Hematopoietic multipotent progenitor cell treated with erythropoietin and hydrocortisone succinate and interleukin-3 and kit ligand, for 6 days (in vitro differentiated cells): ENCODE results near the gene PRDM9.
"Not testable (repeated sequence)": the region's sequence is repeated elsewhere in the genome, so short reads cannot be mapped to it uniquely, and the experiment has no call there.

Source experiments
- DNase-seq: peaks from one replicate; pipeline ENCODE4 v3.0.0-alpha.2; 2015

Gene PRDM9

GRCh38 chr5:23507278-23507685 is at the start of gene PRDM9:
Gene PRDM9, plus strand, starts transcription at chr5:23507609. Its CDS starts 1,425 bp downstream, at chr5:23509034.
- DNase-seq: no peak

- DNase-seq: no peak
These were observed 49.6 kb upstream of the PRDM9 start for GRCh38 chr5:23457780-23458179.

DNA sequence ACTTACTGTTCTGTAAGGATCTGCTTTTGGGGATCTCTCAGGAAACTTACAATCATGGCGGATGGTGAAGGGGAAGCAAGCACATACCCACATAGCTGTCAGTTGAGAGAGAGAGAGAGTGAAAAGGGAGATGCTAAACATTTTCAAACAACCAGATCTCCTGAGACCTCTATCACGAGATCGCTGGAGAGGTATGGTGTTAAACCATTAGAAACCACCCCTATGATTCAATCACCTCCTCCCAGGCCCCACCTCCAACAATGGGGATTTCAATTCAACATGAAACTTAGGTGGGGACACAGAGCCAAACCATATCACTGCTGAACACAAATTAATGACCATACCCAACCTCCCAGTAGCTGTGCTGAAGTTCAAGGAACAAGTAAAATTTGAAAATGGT is 48.2 kb upstream of the PRDM9 start:
- no peak for DNase-seq

- DNase-seq: no peak
These were observed 45.8 kb upstream of the PRDM9 start for GRCh38 chr5:23461576-23461975.

GRCh38 chr5:23466401-23466912 is 41.0 kb upstream of the PRDM9 start:
- no peak for DNase-seq

DNA sequence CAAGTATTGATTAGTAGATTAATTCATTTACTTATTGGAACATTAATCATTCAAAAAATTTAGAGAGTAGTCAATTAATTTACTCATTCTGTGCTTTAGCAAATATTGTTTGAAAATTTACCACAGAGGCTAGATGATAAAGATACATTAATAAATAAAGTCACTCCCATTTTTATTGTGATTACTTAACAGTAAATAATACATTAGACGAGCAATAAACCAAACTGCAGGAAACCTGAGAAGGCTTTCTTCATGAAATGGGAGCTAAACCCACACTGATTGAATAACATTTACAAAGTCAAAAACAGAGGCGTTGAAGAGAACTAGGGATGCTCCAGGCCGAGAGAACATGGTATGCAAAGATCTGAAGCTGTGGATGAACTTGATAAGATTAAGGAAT is 38.8 kb upstream of the PRDM9 start:
- DNase-seq: no peak

- DNase-seq: no peak
These were observed 33.5 kb upstream of the PRDM9 start for GRCh38 chr5:23473915-23474314.

DNA sequence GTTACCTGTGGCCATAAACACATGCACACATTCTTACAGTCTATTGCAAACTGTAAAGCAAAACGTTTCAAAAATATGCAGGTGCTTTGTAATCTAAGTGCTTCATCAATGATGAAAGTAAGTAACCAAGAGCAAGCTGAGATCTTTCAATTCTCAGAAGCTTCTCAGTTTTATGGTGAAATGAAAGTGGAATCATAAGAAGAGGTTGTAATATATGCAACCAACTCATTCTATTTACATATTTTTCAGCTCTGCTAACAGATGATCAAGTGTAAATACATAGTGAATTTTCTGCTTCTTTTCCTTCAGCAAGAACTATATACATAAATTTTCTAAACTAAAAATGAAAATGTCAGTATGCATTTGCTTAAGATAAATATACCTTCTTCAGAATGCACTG is 33.1 kb upstream of the PRDM9 start:
- no peak for DNase-seq

- DNase-seq: no peak
These were observed 30.8 kb upstream of the PRDM9 start for GRCh38 chr5:23476580-23476979.

- DNase-seq: no peak
These were observed 24.8 kb upstream of the PRDM9 start for GRCh38 chr5:23482642-23483041.

DNA sequence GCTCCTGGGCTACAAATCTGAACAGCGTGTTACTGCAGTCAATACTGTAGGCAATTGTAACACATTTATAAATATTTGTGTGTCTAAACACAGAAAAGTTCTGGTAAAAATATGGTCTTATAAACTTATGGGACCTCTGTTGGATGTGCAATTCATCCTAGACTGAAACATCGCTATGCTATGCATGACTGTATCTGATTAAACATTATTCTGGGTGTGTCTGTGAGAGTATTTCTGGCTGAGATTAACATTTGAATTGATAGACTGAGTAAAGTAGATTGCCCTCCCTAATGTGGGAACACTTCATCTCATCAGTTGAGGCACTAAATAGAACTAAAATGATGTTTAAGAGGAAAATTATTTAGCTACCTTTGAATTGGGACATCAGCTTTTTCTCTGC is 24.3 kb upstream of the PRDM9 start:
- DNase-seq: no peak

DNA sequence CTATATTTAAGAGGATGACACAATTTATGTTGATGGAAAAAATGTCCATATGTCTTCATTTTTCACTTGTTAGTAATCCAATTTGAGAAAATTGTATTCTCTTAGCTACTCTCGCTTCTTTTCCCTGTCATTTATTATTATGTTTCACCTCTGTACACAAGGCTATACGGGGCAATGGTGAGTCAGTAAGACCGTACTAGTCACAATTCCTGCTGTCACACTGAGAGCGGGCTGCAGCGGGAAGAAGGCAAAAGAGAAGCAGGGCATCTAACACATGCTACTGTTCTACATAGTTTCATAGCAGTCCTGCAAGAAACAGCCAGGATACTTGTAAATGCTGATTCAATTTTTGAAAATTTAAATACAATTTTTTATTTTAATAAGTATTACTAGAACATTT is 23.3 kb upstream of the PRDM9 start:
- no peak for DNase-seq

DNA sequence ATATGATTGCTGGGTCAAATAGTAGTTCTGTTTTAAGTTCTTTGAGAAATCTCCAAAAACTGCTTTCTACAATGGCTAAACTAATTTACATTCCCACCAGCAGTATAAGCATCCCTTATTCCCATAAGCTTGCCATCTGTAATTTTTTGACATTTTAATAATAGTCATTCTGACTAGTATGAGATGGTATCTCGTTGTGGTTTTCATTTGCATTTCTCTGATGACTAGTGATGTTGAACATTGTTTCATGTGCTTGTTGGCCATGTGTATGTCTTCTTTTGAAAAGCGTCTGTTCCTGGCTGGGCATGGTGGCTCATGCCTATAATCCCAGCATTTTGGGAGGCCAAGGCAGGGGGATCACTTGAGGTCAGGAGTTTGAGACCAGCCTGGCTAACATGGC is 21.2 kb upstream of the PRDM9 start:
- not testable (repeated sequence) for DNase-seq

DNA sequence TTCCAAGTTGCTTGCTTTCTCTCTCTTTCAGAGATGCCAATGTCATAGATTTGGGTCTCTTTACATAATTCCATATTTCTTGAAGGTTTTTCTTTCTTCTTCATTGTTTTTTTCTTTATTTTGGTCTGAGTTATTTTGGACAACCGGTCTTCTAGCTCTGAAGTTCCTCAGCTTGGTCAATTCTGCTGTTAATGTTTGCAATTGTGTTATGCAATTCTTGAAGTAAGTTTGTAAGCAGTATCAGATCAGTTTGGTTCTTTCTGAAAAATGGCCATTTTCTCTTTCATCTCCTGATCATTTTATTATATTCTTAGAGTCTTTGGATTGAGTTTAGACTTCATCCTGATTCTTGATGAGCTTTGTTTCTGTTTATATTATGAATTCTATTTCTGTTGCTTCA is 16.4 kb upstream of the PRDM9 start:
- no peak for DNase-seq

GRCh38 chr5:23494558-23494957 is 12.9 kb upstream of the PRDM9 start:
- no peak for DNase-seq

GRCh38 chr5:23496576-23496975 is 10.8 kb upstream of the PRDM9 start:
- no peak for DNase-seq

DNA sequence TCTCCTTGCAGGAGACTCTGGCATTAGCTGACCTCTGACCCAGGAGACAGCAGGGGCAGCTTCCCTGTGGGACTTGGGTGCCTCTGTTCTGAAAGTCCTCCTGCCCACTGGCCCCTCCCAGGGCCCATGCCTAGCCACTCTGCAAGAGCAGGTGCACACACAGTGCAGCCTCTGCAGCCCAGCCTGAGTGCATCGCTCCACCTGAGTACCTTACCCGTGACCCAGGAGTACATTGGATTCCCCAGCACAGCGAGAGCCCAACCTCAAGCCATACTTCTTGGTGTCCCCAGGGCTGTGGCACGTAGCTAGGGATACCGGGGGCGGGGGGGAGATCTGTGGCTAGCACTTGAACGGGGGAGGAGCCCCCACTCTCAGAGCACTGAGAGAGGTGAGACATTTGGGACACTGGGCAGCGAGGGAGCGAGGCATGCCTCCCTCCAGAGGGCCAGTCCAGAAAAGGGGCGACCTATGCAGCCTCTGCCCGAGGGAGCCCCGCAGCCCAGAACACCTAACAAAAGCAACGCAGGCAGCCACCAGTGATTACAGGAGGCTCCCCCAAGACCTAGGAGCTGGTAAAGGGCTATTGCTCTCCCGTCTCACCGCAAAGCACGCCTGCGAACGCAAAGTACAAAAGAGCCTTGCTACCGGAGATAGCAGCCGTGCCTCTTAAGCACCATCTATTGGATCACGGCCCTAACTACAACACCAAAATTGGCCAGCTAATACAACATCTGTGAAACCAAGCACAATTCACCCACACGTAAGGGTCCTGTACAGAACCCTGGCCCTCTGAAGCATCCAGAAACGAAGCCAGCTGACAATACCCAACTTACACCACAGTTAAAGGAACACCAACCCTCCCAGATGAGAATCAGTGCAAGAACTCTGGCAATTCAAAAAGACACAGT is 826 bp upstream of the PRDM9 start:
- DNase-seq: no peak

DNA sequence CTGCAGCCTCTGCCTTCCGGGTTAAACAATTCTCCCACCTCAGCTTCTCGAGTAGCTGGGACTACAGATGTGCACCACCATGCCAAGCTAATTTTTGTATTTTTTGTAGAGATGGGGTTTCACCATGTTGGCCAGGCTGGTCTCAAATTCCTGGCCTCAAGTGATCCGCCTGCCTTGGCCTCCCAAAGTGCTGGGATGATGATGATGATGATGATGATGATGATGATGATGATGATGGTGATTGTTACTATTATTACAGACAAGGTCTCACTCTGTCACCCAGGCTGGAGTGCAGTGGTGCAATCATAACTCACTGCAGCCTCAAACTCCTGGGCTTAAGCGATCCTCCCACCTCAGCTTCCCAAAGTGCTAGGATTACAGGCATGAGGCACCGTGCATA is 3.0 kb downstream of the PRDM9 start:
- DNase-seq: not testable (repeated sequence)

- DNase-seq: no peak
These were observed 15.1 kb downstream of the PRDM9 start for GRCh38 chr5:23522553-23522952.

- DNase-seq: no peak
These were observed 15.6 kb downstream of the PRDM9 start for GRCh38 chr5:23523031-23523430.

- DNase-seq: no peak
These were observed 16.6 kb downstream of the PRDM9 start for GRCh38 chr5:23523998-23524397.

- no peak for DNase-seq
These were observed 18.3 kb downstream of the PRDM9 start for GRCh38 chr5:23525751-23526150.

- DNase-seq: not testable (repeated sequence)
These were observed 19.2 kb downstream of the PRDM9 start for GRCh38 chr5:23526616-23527015.

GRCh38 chr5:23527216-23527920 is 20.0 kb downstream of the PRDM9 start:
- not testable (repeated sequence) for DNase-seq
